ENCODE measurements around the gene PDZRN3.

DNA sequence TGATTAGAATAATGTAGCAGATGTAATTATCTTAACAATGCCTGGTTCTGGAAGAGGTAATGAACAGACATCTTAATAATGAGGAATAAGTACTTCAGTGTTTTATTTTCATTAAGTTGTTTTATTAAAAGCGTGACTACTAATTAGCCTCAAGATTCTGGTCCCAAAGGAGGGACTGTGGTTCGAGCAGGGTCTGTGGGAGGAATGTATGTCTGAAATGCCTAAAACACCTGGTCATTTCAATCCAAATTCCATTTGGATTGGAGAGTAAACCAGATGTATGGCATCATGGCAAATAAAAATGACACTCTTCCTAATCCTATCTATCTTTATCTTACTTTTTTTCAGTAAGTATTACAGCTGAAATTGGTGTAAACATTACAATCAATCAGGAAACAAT is 243.2 kb downstream of the PDZRN3 start:
- TF ChIP-seq, protein P1, sequence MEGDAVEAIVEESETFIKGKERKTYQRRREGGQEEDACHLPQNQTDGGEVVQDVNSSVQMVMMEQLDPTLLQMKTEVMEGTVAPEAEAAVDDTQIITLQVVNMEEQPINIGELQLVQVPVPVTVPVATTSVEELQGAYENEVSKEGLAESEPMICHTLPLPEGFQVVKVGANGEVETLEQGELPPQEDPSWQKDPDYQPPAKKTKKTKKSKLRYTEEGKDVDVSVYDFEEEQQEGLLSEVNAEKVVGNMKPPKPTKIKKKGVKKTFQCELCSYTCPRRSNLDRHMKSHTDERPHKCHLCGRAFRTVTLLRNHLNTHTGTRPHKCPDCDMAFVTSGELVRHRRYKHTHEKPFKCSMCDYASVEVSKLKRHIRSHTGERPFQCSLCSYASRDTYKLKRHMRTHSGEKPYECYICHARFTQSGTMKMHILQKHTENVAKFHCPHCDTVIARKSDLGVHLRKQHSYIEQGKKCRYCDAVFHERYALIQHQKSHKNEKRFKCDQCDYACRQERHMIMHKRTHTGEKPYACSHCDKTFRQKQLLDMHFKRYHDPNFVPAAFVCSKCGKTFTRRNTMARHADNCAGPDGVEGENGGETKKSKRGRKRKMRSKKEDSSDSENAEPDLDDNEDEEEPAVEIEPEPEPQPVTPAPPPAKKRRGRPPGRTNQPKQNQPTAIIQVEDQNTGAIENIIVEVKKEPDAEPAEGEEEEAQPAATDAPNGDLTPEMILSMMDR (IDR thresholded peaks at IDR 0.05; ENCODE audit: poor library complexity) = no peak
- no peak for TF ChIP-seq EZH2 (IDR thresholded peaks at IDR 0.05; ENCODE audit: borderline replicate concordance)
- TF ChIP-seq EZH2phosphoT487 (IDR thresholded peaks at IDR 0.05; ENCODE audit: low read depth, severe bottlenecking, unreplicated experiment) = no peak
